Measurements from ENCODE around the gene RPS8. TPM values are rescaled to one million over a fixed set of nuclear protein-coding genes. Genes with fewer than 3 reads are reported as not detected.

The RPS8 gene
- total RNA-seq, 1 experiment from 2014 or later = 2,296 TPM

DNA sequence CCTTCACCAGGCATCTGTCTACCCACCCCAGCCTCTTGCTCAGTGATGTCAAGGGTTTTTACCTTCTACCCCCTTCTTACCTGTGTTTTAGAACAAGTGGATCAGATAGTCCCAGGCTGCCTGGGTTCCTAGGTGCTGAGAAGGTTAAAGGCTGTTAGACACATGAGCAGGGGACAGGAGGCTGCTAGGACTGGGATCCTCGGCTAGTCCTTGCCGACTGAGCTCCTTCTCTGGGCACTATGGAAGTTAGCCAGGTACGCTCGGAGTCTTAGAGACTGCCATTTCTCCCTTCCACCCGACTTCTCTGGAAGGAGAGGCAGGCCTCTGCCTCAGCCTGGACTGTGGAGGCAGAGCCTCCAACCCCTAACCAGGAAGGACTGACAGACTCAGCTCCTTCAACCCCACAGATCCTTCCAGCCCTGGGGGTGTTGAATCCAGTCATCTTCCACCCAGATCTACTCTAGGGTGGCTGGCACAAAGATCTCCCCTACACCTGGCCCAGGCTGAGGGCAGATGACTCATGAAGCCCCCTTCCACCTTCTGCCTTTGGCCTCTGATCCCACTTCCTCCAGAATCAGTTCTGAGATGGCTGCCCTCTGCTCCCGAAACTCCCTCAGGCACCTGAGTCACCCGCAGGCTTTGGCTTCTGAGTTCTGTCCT is 31.5 kb downstream of the RPS8 start, which contains the start of gene DYNLT4:
TSS of gene DYNLT4 (minus strand) at position 648 of the 660 bp plus-strand sequence. CDS start 683 bp downstream, outside the sequence.
- BruUV-seq (replicated peaks) = TSS peak; percentile 93
- peak within 1 kb of the TSS; percentile 98 for H3K27ac ChIP-seq (ENCODE audit: low read depth, low read length)
- peaks cover 36% of the 10 kb centered on the region for H3K79me2 ChIP-seq (ENCODE audit: insufficient read depth, low read length)
- peaks cover 59 to 98% of the 10 kb centered on the region in 2 experiments for H3K4me1 ChIP-seq (ENCODE audit: control insufficient read depth in 1 of 2, insufficient read depth in 2 of 2, low read length in 2 of 2)
- no peaks in the 10 kb centered on the region for H3K9me2 ChIP-seq (ENCODE audit: insufficient read depth)
- no peak for DNase-seq (ENCODE audit: low read depth, low spot score)
- peaks cover 3 to 45% of the 10 kb centered on the region in 2 experiments; a peak in 3 of 4 replicates for H3K36me3 ChIP-seq (ENCODE audit: control insufficient read depth in 1 of 2, insufficient read depth in 2 of 2, low read length in 2 of 2)
- H3K9ac ChIP-seq (ENCODE audit: low read length) = peak within 1 kb of the TSS; percentile 73
- peak; percentile 74 for TF ChIP-seq YY1 (IDR thresholded peaks at IDR 0.05; ENCODE audit: extremely low read depth, insufficient replicate concordance, low read depth, low read length)
- no peak for TF ChIP-seq SIN3A (IDR thresholded peaks at IDR 0.05; ENCODE audit: low read depth)
- peak; percentile 70; the same call in 1 of the 2 replicates for TF ChIP-seq POLR2AphosphoS5 (IDR thresholded peaks at IDR 0.05; ENCODE audit: low read depth, low read length)
- TF ChIP-seq CEBPB (IDR thresholded peaks at IDR 0.05; ENCODE audit: low read depth) = no peak
- TF ChIP-seq ZFX (IDR thresholded peaks at IDR 0.05) = 0 out of 2 replicates have a peak, but pooled peaks have one; percentile 16
- no peaks in the 10 kb centered on the region for H3K9me3 ChIP-seq (ENCODE audit: control insufficient read depth in 1 of 2, insufficient read depth in 1 of 2, low read depth in 1 of 2, low read length in 2 of 2)
- no peaks in the 10 kb centered on the region for H3K27me3 ChIP-seq (ENCODE audit: insufficient read depth, low read length)
- ChIA-PET CTCF (no interaction called here), POLR2A (interaction anchor here (0.6 to 8.0 kb wide), 9 partner anchors 8 to 715 kb away, joined by 3 to 200 read pairs (median 8); partner anchors contain the start of genes BEST4, HECTD3, PRDX1 and RNU5D-1), RAD21 (ENCODE audit: low non-redundant PET in 1 of 2, low total read pairs in 2 of 2, uncharacterized antibody in 2 of 2, unreplicated experiment in 2 of 2) (no interaction called here)
- ATAC-seq = peak; percentile 7
- intact Hi-C loops (cut with micrococcal nuclease) = no loop called here
- no peak within 1 kb of the TSS for H2AFZ ChIP-seq (ENCODE audit: low read depth, low read length, poor library complexity, severe bottlenecking)
- no peaks in the 10 kb centered on the region for H4K20me1 ChIP-seq (ENCODE audit: insufficient read depth)
- peak within 1 kb of the TSS; percentile 68 for H3K4me2 ChIP-seq (ENCODE audit: low read length)
- peak within 1 kb of the TSS; percentile 30 to 32 for H3K4me3 ChIP-seq (replicated peaks in 1 of 2; ENCODE audit: low read depth in 1 of 2, low read length in 2 of 2)

DNA sequence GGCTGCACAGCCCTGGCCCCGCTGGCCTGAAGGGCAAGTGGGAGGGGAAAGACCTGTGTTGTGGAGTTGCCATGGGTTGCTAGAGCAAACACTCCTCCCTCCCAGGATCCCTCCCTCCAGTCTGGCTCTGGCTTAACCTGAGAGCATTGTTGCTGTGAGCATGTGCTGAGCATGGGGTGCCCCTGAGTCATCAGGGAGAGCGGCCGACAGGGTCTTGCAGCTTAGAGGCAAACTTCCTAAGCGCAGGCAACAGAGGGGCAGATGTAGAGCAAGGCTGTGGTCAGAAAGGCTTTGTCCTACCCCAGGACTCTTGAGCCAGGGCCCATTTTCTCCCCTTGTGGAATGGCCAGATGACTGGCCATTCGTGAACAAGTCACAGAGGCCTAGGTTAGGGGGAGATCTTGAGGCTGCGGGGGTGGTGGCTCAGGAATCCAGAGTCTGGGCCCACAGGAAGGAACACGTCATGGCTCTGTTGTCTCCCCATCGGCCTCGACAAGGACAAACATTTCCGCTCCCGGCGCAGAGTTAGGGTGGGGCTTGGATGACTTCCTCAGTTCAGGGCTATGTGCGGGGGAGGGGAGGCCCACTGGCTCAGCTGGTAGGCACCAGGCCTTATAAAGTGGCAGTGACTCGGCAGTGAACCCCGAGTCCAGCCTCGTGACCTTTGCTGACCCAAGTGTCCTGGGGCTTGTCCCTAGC is 32.2 kb downstream of the RPS8 start:
- H3K4me3 ChIP-seq (replicated peaks in 1 of 2; ENCODE audit: low read depth in 1 of 2, low read length in 2 of 2) = peak overlapping the region; percentile 30 to 32
- intact Hi-C loops (cut with micrococcal nuclease) = no loop called here

More for the DNA sequence above, 32.2 kb downstream of the RPS8 start:
- RAD21 ChIA-PET (ENCODE audit: low non-redundant PET in 1 of 2, low total read pairs in 2 of 2, uncharacterized antibody in 2 of 2, unreplicated experiment in 2 of 2) = no interaction called here
- peaks cover 58 to 95% of the 10 kb centered on the region in 2 experiments for H3K4me1 ChIP-seq (ENCODE audit: control insufficient read depth in 1 of 2, insufficient read depth in 2 of 2, low read length in 2 of 2)
- TSS peak; percentile 7 for BruUV-seq (replicated peaks)
- no peak overlapping the region for H2AFZ ChIP-seq (ENCODE audit: low read depth, low read length, poor library complexity, severe bottlenecking)
- POLR2A ChIA-PET = interaction anchor here (0.6 to 8.0 kb wide), 11 partner anchors 8 to 714 kb away, joined by 3 to 200 read pairs (median 8); partner anchors contain the start of genes BEST4, HECTD3, PLK3 and PRDX1
- H3K9me2 ChIP-seq (ENCODE audit: insufficient read depth) = no peaks in the 10 kb centered on the region
- H3K27me3 ChIP-seq (ENCODE audit: insufficient read depth, low read length) = no peaks in the 10 kb centered on the region
- peak overlapping the region; percentile 73 for H3K9ac ChIP-seq (ENCODE audit: low read length)
- H3K27ac ChIP-seq (ENCODE audit: low read depth, low read length) = peak overlapping the region; percentile 98
- ATAC-seq = peak; percentile 74
- H3K36me3 ChIP-seq (ENCODE audit: control insufficient read depth in 1 of 2, insufficient read depth in 2 of 2, low read length in 2 of 2) = peaks cover 3 to 39% of the 10 kb centered on the region in 2 experiments; a peak in 3 of 4 replicates
- peaks cover 29% of the 10 kb centered on the region for H3K79me2 ChIP-seq (ENCODE audit: insufficient read depth, low read length)
- H3K9me3 ChIP-seq (ENCODE audit: control insufficient read depth in 1 of 2, insufficient read depth in 1 of 2, low read depth in 1 of 2, low read length in 2 of 2) = no peaks in the 10 kb centered on the region
- CTCF ChIA-PET = interaction anchor here (1.0 to 2.3 kb wide), 2 partner anchors 8 to 12 kb away, joined by 3 to 10 read pairs; partner anchors contain the start of gene PLK3
- peak overlapping the region; percentile 68 for H3K4me2 ChIP-seq (ENCODE audit: low read length)
- peak; percentile 61; the same call in 1 of the 2 replicates for TF ChIP-seq POLR2AphosphoS5 (IDR thresholded peaks at IDR 0.05; ENCODE audit: low read depth, low read length)
- no peak for TF ChIP-seq ZNF274 (IDR thresholded peaks at IDR 0.05; ENCODE audit: low read depth, low read length)
- TF ChIP-seq POLR2A (IDR thresholded peaks at IDR 0.05; ENCODE audit: borderline replicate concordance, extremely low read depth, insufficient read depth, insufficient read length) = peak; percentile 58
- TF ChIP-seq EZH2 (IDR thresholded peaks at IDR 0.05) = no peak
- TF ChIP-seq TCF7L2 (IDR thresholded peaks at IDR 0.05; ENCODE audit: borderline replicate concordance, extremely low read depth, insufficient read depth, insufficient read length) = peak; percentile 62
- no peak for TF ChIP-seq EGR1 (IDR thresholded peaks at IDR 0.05; ENCODE audit: low read depth)
- no peak for TF ChIP-seq RAD21 (IDR thresholded peaks at IDR 0.05; ENCODE audit: low read depth)
- TF ChIP-seq JUND (IDR thresholded peaks at IDR 0.05) = no peak
- TF ChIP-seq, protein P1, sequence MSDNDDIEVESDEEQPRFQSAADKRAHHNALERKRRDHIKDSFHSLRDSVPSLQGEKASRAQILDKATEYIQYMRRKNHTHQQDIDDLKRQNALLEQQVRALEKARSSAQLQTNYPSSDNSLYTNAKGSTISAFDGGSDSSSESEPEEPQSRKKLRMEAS (IDR thresholded peaks at IDR 0.05) = no peak
- no peak for TF ChIP-seq CBX3 (IDR thresholded peaks at IDR 0.05; ENCODE audit: low read depth)
- no peak for TF ChIP-seq SIN3A (IDR thresholded peaks at IDR 0.05; ENCODE audit: low read depth)
- H4K20me1 ChIP-seq (ENCODE audit: insufficient read depth) = no peaks in the 10 kb centered on the region
- DNase-seq (ENCODE audit: low read depth, low spot score) = peak; percentile 98

Data from HCT116 (cell line).